Prostate gland (tissue), 2 donors: Measurements from ENCODE around the gene RPS25. TPM values are rescaled to one million over a fixed set of nuclear protein-coding genes. Genes with fewer than 3 reads are reported as not detected.
A peak's percentile ranks its signal among the peaks of the same experiment; 100 is the strongest.

Source experiments
- DNase-seq: peaks from one replicate; pipeline ENCODE4 v3.0.0-alpha.2; 2019; ENCODE audit warnings: low spot score
- H3K27ac ChIP-seq, 2 donors: fragments of 200-600 bp; sonication (generic); 2 replicates each; pipeline ENCODE4 v1.5.1; 2017 to 2019
- H3K27me3 ChIP-seq: fragments of 200-600 bp; sonication (generic); replicated peaks from 2 replicates; pipeline ENCODE4 v1.5.1; 2019; ENCODE audit not compliant: insufficient read depth
- H3K36me3 ChIP-seq, 2 donors: fragments of 200-600 bp; sonication (generic); 1 replicate in 1 of 2; 2 replicates in 1 of 2; pipeline versions ENCODE4 v1.5.1 to v1.8.1; 2017 to 2019
- H3K4me1 ChIP-seq: fragments of 200-600 bp; sonication (generic); replicated peaks from 2 replicates; pipeline ENCODE4 v1.5.1; 2019
- H3K4me3 ChIP-seq, 2 donors: fragments of 200-600 bp; sonication (generic); 2 replicates each; pipeline ENCODE4 v1.5.1; 2017 to 2019
- H3K9me3 ChIP-seq: fragments of 200-600 bp; sonication (generic); 2 replicates; pipeline ENCODE4 v1.5.1; 2017
- CTCF ChIP-seq, 4 experiments: fragments of 200-600 bp in 2 of 4; fragments of 450-650 bp in 2 of 4; sonication (generic) in 2 of 4; IDR thresholded peaks; 1 replicate in 3 of 4; 2 replicates in 1 of 4; pipeline ENCODE4 v1.5.1; 2016 to 2019; ENCODE audit warnings: antibody characterized with exemption in 4 of 4, mild to moderate bottlenecking in 2 of 4, moderate library complexity in 2 of 4
- POLR2A ChIP-seq: fragments of 450-650 bp; IDR thresholded peaks from one replicate; pipeline ENCODE4 v1.6.1; 2016; ENCODE audit warnings: antibody characterized with exemption, mild to moderate bottlenecking
- POLR2AphosphoS5 ChIP-seq: sonication (generic); formaldehyde crosslinking; IDR thresholded peaks from one replicate; pipeline ENCODE4 v1.6.1; 2017; ENCODE audit warnings: antibody characterized with exemption
- WGBS: methylation state at CpG from one replicate; pipeline ENCODE4 v1.1.5; 2018; 5-methylcytosine and 5-hydroxymethylcytosine counted together
- intact Hi-C: fragments of 100-400 bp; cut with DNase I; formaldehyde crosslinking; loops from one replicate; pipeline ENCODE4 v1.14.2; 2022
- total RNA-seq, 2 donors: library from RNA; depleted of rRNA; stranded (reverse); fragments of >200 nt; gene quantifications; one replicate each; pipeline ENCODE4 v1.1.0, GENCODE V29; 2016

Gene RPS25
- total RNA-seq, 2 donors from 2014 or later: 949 to 1,730 TPM

GRCh38 chr11:119027561-119028345, 9.6 kb upstream of the RPS25 start:
- no peak overlapping the region for H3K4me3 ChIP-seq
- no peaks in the 10 kb centered on the region for H3K36me3 ChIP-seq
- no peaks in the 10 kb centered on the region for H3K9me3 ChIP-seq
- peak overlapping the region in 1 of 2 donors; percentile 93 for H3K27ac ChIP-seq
- H3K4me1 ChIP-seq: peaks cover 23% of the 10 kb centered on the region
- WGBS: 93% methylated on average over 9 of the region's 9 CpGs
- DNase-seq: no peak
- intact Hi-C loops: no loop called here
- TF ChIP-seq POLR2AphosphoS5: no peak
- no peak for TF ChIP-seq CTCF (IDR thresholded peaks at IDR 0.05)
- no peak for TF ChIP-seq POLR2A
- no peaks in the 10 kb centered on the region for H3K27me3 ChIP-seq

- H3K36me3 ChIP-seq: peaks cover 0 to 4% of the 10 kb centered on the region in 2 donors
- no peaks in the 10 kb centered on the region for H3K9me3 ChIP-seq
- WGBS: 88% methylated on average over 2 of the region's 2 CpGs
- no peak overlapping the region for H3K4me3 ChIP-seq
- H3K4me1 ChIP-seq: peaks cover 23% of the 10 kb centered on the region
- no peak overlapping the region for H3K27ac ChIP-seq
- no peak for DNase-seq
- H3K27me3 ChIP-seq: no peaks in the 10 kb centered on the region
- intact Hi-C loops: no loop called here
- TF ChIP-seq POLR2A (no peak), CTCF (IDR thresholded peaks at IDR 0.05) (no peak)
Observed at GRCh38 chr11:119026970-119027369, 8.8 kb upstream of the RPS25 start.

- intact Hi-C loops: no loop called here
Observed at GRCh38 chr11:119025978-119026766, 8.0 kb upstream of the RPS25 start.

GRCh38 chr11:119025541-119025940, 7.4 kb upstream of the RPS25 start:
- no peaks in the 10 kb centered on the region for H3K27me3 ChIP-seq
- H3K4me1 ChIP-seq: peaks cover 23% of the 10 kb centered on the region
- no peak for DNase-seq
- H3K9me3 ChIP-seq: no peaks in the 10 kb centered on the region
- WGBS: 86% methylated on average over 5 of the region's 5 CpGs
- peaks cover 0 to 7% of the 10 kb centered on the region in 2 donors for H3K36me3 ChIP-seq
- H3K27ac ChIP-seq: no peak overlapping the region
- intact Hi-C loops: no loop called here
- H3K4me3 ChIP-seq: no peak overlapping the region
- no peak for TF ChIP-seq CTCF (IDR thresholded peaks at IDR 0.05)
- TF ChIP-seq POLR2A: no peak
- TF ChIP-seq POLR2AphosphoS5: no peak

More at GRCh38 chr11:119025978-119026766, 8.0 kb upstream of the RPS25 start:
- Histone ChIP-seq H3K27me3 (no peaks in the 10 kb centered on the region), H3K4me3 (no peak overlapping the region), H3K9me3 (no peaks in the 10 kb centered on the region), H3K36me3 (peaks cover 0 to 7% of the 10 kb centered on the region in 2 donors), H3K4me1 (peaks cover 23% of the 10 kb centered on the region), H3K27ac (no peak overlapping the region)
- WGBS: 84% methylated on average over 16 of the region's 16 CpGs
- TF ChIP-seq POLR2A: no peak
- no peak for TF ChIP-seq POLR2AphosphoS5
- TF ChIP-seq CTCF (IDR thresholded peaks at IDR 0.05): no peak
- no peak for DNase-seq
